GOT3 (cell line): ENCODE data around the gene RNF40.

Experiments used
- DNase-seq: peaks from one replicate; lab custom pipeline; 2025; ENCODE audit warnings: mixed read lengths; lab: John Stamatoyannopoulos, UW

RNF40 gene

GRCh38 chr16:30740364-30741251 lies 21.5 kb upstream of the RNF40 start:
- DNase-seq, result no peak

- no peak for DNase-seq
These were observed 20.6 kb upstream of the RNF40 start for GRCh38 chr16:30741461-30741914.

GRCh38 chr16:30743716-30744115 lies 18.4 kb upstream of the RNF40 start:
- no peak for DNase-seq

- no peak for DNase-seq
These were observed 17.9 kb upstream of the RNF40 start for GRCh38 chr16:30744183-30744582.

GRCh38 chr16:30745082-30745481 lies 17.0 kb upstream of the RNF40 start:
- DNase-seq, result no peak

GRCh38 chr16:30746638-30747175 lies 15.4 kb upstream of the RNF40 start:
- no peak for DNase-seq

GRCh38 chr16:30747331-30747730 lies 14.8 kb upstream of the RNF40 start:
- no peak for DNase-seq

GRCh38 chr16:30747799-30748633 lies 14.1 kb upstream of the RNF40 start, which contains the start of gene PHKG2:
TSS of gene PHKG2 (plus strand) at chr16:30748425. CDS start at chr16:30748821, 396 bp downstream.
- DNase-seq, result peak; percentile 92

GRCh38 chr16:30748634-30749445 lies 13.3 kb upstream of the RNF40 start:
- DNase-seq, result no peak

GRCh38 chr16:30750201-30750600 lies 11.9 kb upstream of the RNF40 start:
- no peak for DNase-seq

GRCh38 chr16:30750876-30751465 lies 11.2 kb upstream of the RNF40 start:
- no peak for DNase-seq

GRCh38 chr16:30753596-30753995 lies 8.5 kb upstream of the RNF40 start:
- no peak for DNase-seq

GRCh38 chr16:30755955-30756780 lies 6.0 kb upstream of the RNF40 start:
- DNase-seq, result no peak

- DNase-seq, result no peak
These were observed 5.4 kb upstream of the RNF40 start for GRCh38 chr16:30756781-30757100.

- DNase-seq, result no peak
These were observed 4.8 kb upstream of the RNF40 start for GRCh38 chr16:30757316-30757715.

- no peak for DNase-seq
These were observed 3.1 kb upstream of the RNF40 start for GRCh38 chr16:30758988-30759491.

GRCh38 chr16:30760001-30760559 lies 2.0 kb upstream of the RNF40 start:
- no peak for DNase-seq

GRCh38 chr16:30760577-30761426 lies 1.3 kb upstream of the RNF40 start:
- no peak for DNase-seq

- no peak for DNase-seq
These were observed 645 bp upstream of the RNF40 start for GRCh38 chr16:30761427-30761927.
